ENCODE data around the gene KTI12. TPM values are rescaled to one million over a fixed set of nuclear protein-coding genes. Genes with fewer than 3 reads are reported as not detected.
"Not testable (repeated sequence)": the region's sequence is repeated elsewhere in the genome, so short reads cannot be mapped to it uniquely, and the experiment has no call there.

The KTI12 gene, protein sequence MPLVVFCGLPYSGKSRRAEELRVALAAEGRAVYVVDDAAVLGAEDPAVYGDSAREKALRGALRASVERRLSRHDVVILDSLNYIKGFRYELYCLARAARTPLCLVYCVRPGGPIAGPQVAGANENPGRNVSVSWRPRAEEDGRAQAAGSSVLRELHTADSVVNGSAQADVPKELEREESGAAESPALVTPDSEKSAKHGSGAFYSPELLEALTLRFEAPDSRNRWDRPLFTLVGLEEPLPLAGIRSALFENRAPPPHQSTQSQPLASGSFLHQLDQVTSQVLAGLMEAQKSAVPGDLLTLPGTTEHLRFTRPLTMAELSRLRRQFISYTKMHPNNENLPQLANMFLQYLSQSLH
- total RNA-seq: 10 to 100 TPM; 15.0 to 18.0 TPM

- no peaks in the 10 kb centered on the region for H3K9me3 Mint-ChIP-seq (ENCODE audit: low read depth)
- H3K4me3 Mint-ChIP-seq: peak within 1 kb of the TSS; percentile 95
- CTCF ChIA-PET: no interaction called here
- H3K4me1 Mint-ChIP-seq: peaks cover 29% of the 10 kb centered on the region
- peak; percentile 95 for ATAC-seq
- H3K36me3 Mint-ChIP-seq: peaks cover 24% of the 10 kb centered on the region
- H3K27ac Mint-ChIP-seq: peak within 1 kb of the TSS; percentile 95
- DNase-seq: peak; percentile 94
- H3K27me3 Mint-ChIP-seq: no peaks in the 10 kb centered on the region
Measured at GRCh38 chr1:52033190-52034049, at the start of gene KTI12. Gene KTI12, minus strand, starts transcription at chr1:52033810. Its CDS starts 49 bp downstream, at chr1:52033761.

- Mint-ChIP-seq H3K4me3 (no peak overlapping the region), H3K9me3 (ENCODE audit: low read depth) (no peaks in the 10 kb centered on the region), H3K27ac (no peak overlapping the region), H3K36me3 (peaks cover 14% of the 10 kb centered on the region), H3K27me3 (no peaks in the 10 kb centered on the region), H3K4me1 (no peaks in the 10 kb centered on the region)
- CTCF ChIA-PET: interaction anchor here (0.6 to 0.7 kb wide), 3 partner anchors 79 to 720 kb away, joined by 3 to 4 read pairs (median 3); no protein-coding TSS in a partner anchor
- ATAC-seq: no peak
- DNase-seq: no peak
Measured at GRCh38 chr1:52080014-52080415, 46.4 kb upstream of the KTI12 start.

DNA sequence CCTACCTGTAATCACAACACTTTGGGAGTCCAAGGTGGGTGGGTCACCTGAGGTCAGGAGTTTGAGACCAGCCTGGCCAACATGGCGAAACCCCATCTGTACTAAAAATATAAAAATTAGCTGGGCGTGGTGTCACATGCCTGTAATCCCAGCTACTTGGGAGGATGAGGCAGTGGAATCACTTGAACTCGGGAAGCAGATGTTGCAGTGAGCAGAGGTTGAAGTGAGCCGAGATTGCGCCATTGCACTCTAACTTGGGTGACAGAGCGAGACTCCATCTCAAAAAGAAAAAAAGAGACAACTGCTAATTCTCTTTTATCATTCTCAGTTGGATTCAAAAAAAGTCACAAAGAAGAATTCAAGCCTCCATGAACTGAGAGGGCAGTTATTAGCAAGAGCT lies 43.7 kb upstream of the KTI12 start:
- not testable (repeated sequence) for DNase-seq; H3K4me1 Mint-ChIP-seq; ATAC-seq; H3K4me3 Mint-ChIP-seq; H3K9me3 Mint-ChIP-seq (ENCODE audit: low read depth); H3K27me3 Mint-ChIP-seq; H3K27ac Mint-ChIP-seq
- peaks cover 19% of the 10 kb centered on the region for H3K36me3 Mint-ChIP-seq
- CTCF ChIA-PET: interaction anchor here (1.9 kb wide), 1 partner anchor 13 kb away, joined by 4 read pairs; no protein-coding TSS in a partner anchor

GRCh38 chr1:52072291-52072690 lies 38.7 kb upstream of the KTI12 start:
- Mint-ChIP-seq H3K9me3 (ENCODE audit: low read depth) (no peaks in the 10 kb centered on the region), H3K36me3 (peaks cover 18% of the 10 kb centered on the region), H3K4me3 (no peak overlapping the region), H3K27ac (no peak overlapping the region), H3K27me3 (no peaks in the 10 kb centered on the region), H3K4me1 (peaks cover 7% of the 10 kb centered on the region)
- CTCF ChIA-PET: interaction anchor here (1.1 to 1.2 kb wide), 2 partner anchors 15 to 39 kb away, joined by 4 to 6 read pairs; no protein-coding TSS in a partner anchor
- ATAC-seq (no peak), DNase-seq (no peak)

GRCh38 chr1:52070704-52071103 lies 37.1 kb upstream of the KTI12 start:
- CTCF ChIA-PET: interaction anchor here (0.9 to 1.0 kb wide), 2 partner anchors 14 to 71 kb away, joined by 3 read pairs; partner anchors contain the start of gene ZFYVE9
- H3K27ac Mint-ChIP-seq: no peak overlapping the region
- DNase-seq: no peak
- H3K27me3 Mint-ChIP-seq: no peaks in the 10 kb centered on the region
- H3K4me3 Mint-ChIP-seq: no peak overlapping the region
- H3K4me1 Mint-ChIP-seq: peaks cover 7% of the 10 kb centered on the region
- no peaks in the 10 kb centered on the region for H3K9me3 Mint-ChIP-seq (ENCODE audit: low read depth)
- H3K36me3 Mint-ChIP-seq: peaks cover 18% of the 10 kb centered on the region
- no peak for ATAC-seq

DNA sequence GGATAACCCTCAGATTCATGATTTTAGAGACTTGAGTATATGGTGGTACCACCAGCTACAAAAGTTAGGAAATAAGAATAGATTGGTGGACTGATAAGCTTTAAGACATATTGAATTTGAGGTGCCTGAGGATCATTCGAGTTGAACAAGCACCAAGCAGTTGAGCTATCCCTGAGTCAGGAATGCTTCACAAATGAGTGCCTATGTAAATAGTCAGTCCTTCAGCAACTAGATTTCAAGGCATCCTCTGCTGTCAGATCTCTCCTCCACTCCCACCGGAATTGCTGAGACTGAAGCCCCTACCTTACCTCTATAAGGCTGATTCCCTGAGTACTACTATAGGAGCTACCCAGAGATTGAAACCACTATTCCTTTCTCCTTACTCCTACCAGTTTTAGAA lies 29.6 kb upstream of the KTI12 start:
- Mint-ChIP-seq H3K27me3 (no peaks in the 10 kb centered on the region), H3K9me3 (ENCODE audit: low read depth) (no peaks in the 10 kb centered on the region), H3K4me1 (peaks cover 19% of the 10 kb centered on the region), H3K36me3 (peaks cover 35% of the 10 kb centered on the region), H3K4me3 (no peak overlapping the region), H3K27ac (no peak overlapping the region)
- CTCF ChIA-PET: no interaction called here
- DNase-seq (no peak), ATAC-seq (no peak)

DNA sequence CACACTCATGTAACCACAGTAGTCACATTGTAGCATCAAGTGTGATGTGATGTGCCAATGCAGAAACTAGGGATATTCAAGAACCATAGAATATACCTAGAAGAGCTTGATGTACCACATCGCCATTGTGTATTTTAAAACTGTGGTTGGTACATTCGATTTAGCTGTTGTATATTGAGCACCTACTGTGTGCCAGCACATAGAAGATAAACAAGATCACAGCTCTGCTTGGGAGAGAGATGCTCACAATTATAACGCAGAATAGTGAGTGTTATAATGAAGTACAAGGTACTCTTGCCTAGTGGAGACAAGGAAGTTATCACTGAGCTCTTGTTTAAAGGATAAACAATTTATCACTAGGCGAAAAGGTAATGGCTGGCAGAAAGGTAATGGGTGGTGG lies 27.2 kb upstream of the KTI12 start:
- H3K4me1 Mint-ChIP-seq: peaks cover 32% of the 10 kb centered on the region
- DNase-seq: no peak
- no peak overlapping the region for H3K4me3 Mint-ChIP-seq
- no peak for ATAC-seq
- peaks cover 34% of the 10 kb centered on the region for H3K36me3 Mint-ChIP-seq
- no peaks in the 10 kb centered on the region for H3K27me3 Mint-ChIP-seq
- H3K27ac Mint-ChIP-seq: no peak overlapping the region
- CTCF ChIA-PET: no interaction called here
- no peaks in the 10 kb centered on the region for H3K9me3 Mint-ChIP-seq (ENCODE audit: low read depth)

- Mint-ChIP-seq H3K4me3 (no peak overlapping the region), H3K36me3 (peaks cover 35% of the 10 kb centered on the region), H3K9me3 (ENCODE audit: low read depth) (no peaks in the 10 kb centered on the region), H3K27me3 (no peaks in the 10 kb centered on the region), H3K27ac (no peak overlapping the region), H3K4me1 (peaks cover 32% of the 10 kb centered on the region)
- no peak for ATAC-seq
- DNase-seq: no peak
- CTCF ChIA-PET: no interaction called here
Measured at GRCh38 chr1:52059888-52060287, 26.3 kb upstream of the KTI12 start.

- Mint-ChIP-seq H3K9me3 (ENCODE audit: low read depth) (no peaks in the 10 kb centered on the region), H3K27me3 (no peaks in the 10 kb centered on the region), H3K4me1 (peaks cover 33% of the 10 kb centered on the region), H3K4me3 (no peak overlapping the region), H3K36me3 (peaks cover 33% of the 10 kb centered on the region), H3K27ac (no peak overlapping the region)
- CTCF ChIA-PET: no interaction called here
- DNase-seq (no peak), ATAC-seq (no peak)
Measured at GRCh38 chr1:52059321-52059720, 25.7 kb upstream of the KTI12 start.

GRCh38 chr1:52057876-52058415 lies 24.3 kb upstream of the KTI12 start:
- peaks cover 29% of the 10 kb centered on the region for H3K36me3 Mint-ChIP-seq
- CTCF ChIA-PET: interaction anchor here (0.6 kb wide), 1 partner anchor 38 kb away, joined by 3 read pairs; no protein-coding TSS in a partner anchor

DNA sequence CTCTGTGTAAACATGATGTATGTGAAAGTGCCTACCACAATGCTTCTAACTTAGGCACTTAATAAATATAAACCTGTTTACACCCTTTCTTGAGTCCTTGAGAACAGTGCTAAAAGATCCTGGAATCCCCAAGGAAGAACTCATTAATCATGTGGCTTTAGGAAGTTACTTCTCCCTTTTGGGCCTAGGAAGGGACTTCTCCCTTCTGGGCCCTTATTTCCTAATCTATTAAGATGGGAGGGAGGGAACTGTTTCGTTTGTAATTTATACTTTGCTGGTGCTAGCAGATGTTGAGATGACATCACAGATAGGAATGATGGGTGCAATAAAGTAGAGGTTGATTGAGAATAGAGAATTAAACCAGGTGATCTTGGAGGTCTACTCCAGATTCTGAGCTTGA lies 23.6 kb upstream of the KTI12 start:
- Mint-ChIP-seq H3K27ac (peak overlapping the region; percentile 94), H3K9me3 (ENCODE audit: low read depth) (no peaks in the 10 kb centered on the region), H3K36me3 (peaks cover 27% of the 10 kb centered on the region), H3K4me3 (peak overlapping the region; percentile 98), H3K27me3 (no peaks in the 10 kb centered on the region), H3K4me1 (peaks cover 48% of the 10 kb centered on the region)
- DNase-seq (no peak), ATAC-seq (no peak)
- CTCF ChIA-PET: interaction anchor here (1.0 kb wide), 1 partner anchor 15 kb away, joined by 4 read pairs; no protein-coding TSS in a partner anchor

More at GRCh38 chr1:52057876-52058415, 24.3 kb upstream of the KTI12 start:
- DNase-seq: no peak
- H3K4me1 Mint-ChIP-seq: peaks cover 45% of the 10 kb centered on the region
- H3K27me3 Mint-ChIP-seq: no peaks in the 10 kb centered on the region
- no peak for ATAC-seq
- H3K27ac Mint-ChIP-seq: no peak overlapping the region
- no peaks in the 10 kb centered on the region for H3K9me3 Mint-ChIP-seq (ENCODE audit: low read depth)
- peak overlapping the region; percentile 98 for H3K4me3 Mint-ChIP-seq

DNA sequence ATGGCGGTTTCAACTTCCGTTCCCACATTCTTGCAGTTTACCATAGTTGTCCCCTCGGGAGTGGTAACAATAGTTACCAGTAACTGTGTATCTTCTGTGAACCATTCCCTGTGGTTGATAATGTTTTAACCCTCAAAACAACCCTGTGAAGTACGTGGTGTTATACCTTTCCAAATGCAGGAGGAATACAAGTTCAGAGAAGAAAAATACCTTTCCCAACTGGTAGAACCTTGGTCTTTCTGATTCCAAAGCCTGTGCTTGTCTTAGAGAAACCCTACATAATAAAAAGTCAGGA lies 23.3 kb upstream of the KTI12 start:
- Mint-ChIP-seq H3K9me3 (ENCODE audit: low read depth) (no peaks in the 10 kb centered on the region), H3K4me1 (peaks cover 50% of the 10 kb centered on the region), H3K4me3 (peak overlapping the region; percentile 98), H3K36me3 (peaks cover 27% of the 10 kb centered on the region), H3K27me3 (no peaks in the 10 kb centered on the region), H3K27ac (peak overlapping the region; percentile 94)
- ATAC-seq (no peak), DNase-seq (no peak)
- CTCF ChIA-PET: interaction anchor here (1.0 kb wide), 1 partner anchor 15 kb away, joined by 4 read pairs; no protein-coding TSS in a partner anchor

DNA sequence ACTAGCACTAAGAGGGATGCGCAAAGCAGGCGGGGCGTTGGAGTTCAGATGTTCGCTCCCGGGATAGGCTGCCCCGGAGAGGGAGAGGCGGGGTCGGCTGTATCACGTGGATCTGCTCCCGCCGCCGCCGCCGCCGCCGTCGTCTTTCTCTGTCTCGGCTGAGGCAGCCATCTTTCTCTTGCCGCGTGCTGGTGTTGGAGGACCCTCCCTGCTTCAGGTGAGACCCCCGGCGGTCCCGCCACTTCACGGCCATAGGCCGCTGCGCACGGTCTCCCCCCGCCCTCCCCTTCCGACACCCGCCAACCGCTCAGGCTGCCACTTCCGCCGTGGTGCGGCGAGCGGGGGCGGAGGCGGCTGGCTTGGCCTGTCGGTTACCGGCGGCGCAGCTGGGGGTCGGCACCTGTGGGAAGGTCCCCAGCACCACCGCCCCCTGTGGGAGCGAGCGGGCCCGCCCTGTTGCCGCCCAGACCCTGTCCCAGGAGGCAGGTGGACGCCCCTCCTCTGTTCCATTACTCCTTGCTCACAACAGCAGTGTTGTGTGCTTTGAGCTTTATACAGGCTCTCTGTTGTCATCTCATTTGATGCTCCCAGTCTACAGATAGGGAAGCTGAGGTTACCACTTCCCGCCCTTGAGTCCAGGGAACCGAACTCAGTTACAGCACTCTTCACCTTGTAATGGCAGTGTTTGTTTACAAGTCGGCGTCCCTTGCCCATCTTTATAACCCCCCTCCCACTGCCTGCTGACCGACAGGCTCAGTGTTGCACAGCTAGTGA lies 22.7 kb upstream of the KTI12 start, which contains the start of gene BTF3L4:
Gene BTF3L4, plus strand, starts transcription at position 133 of the 774 bp plus-strand sequence. CDS start 3,553 bp downstream, outside the sequence.
- CTCF ChIA-PET: interaction anchor here (1.0 kb wide), 1 partner anchor 16 kb away, joined by 4 read pairs; no protein-coding TSS in a partner anchor
- Mint-ChIP-seq H3K27ac (peak within 1 kb of the TSS; percentile 97), H3K36me3 (peaks cover 28% of the 10 kb centered on the region), H3K9me3 (ENCODE audit: low read depth) (no peaks in the 10 kb centered on the region), H3K4me1 (peaks cover 50% of the 10 kb centered on the region), H3K4me3 (peak within 1 kb of the TSS; percentile 98), H3K27me3 (no peaks in the 10 kb centered on the region)
- ATAC-seq (peak; percentile 92), DNase-seq (peak; percentile 98)

Data from activated CD8-positive, alpha-beta memory T cell treated with anti-CD3 and anti-CD28 coated beads, Interleukin-2, amount 10 ng/mL, durations not matched to agents 7 days and 5 days (primary cell).